ENCODE measurements around the gene GCLC.

The GCLC gene

DNA sequence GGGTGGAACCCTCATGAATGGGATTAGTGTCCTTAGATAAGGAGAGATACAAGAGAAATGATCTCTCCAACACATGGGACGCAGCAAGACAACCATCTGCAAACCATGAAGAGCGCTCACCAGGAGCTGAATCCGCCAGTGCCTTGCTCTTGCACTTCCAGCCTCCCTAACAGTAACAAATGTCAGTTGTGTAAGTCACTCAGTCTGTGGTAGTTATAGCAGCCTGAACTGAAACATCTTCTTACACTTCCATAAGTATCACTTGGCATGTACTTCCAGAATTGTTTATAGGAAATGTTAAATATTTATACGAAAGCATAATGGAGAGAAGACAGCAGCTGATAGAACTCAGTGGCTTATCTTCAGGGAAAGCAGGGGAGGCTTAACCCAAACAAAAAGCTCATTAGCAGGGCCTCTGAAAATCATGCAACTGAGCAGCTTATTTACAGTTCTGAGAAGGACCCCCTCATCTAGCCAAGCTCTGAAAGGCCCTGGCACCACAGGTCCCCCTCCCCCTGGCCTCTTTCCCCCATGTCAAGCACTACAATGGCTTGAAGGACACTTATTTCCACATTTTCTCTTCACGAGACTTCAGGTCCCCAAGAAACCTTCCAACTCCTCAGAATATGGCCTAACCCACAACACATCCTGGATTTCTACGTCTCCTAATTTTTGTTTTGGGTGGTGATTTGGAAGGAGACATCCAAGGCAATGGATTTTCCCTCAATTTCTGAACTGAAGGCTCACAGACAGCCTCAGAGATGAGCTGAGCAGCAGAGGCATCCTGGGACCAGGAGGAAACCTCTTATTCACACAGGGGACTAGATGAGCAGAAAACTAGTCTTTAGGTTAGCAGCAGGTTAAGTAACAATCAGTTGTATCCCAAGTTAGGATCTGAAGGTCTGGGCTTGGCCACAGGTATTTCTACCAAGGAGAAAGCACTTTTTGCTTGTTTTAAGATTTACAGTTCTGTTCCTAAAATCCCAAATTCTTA, 49.1 kb downstream of the GCLC start:
- Histone ChIP-seq H4K20me1 (ENCODE audit: low read depth, low read length) (no peaks in the 10 kb centered on the region), H3K79me2 (ENCODE audit: insufficient read depth, low read length) (no peaks in the 10 kb centered on the region), H3K9me3 (ENCODE audit: insufficient read depth, low read length) (no peaks in the 10 kb centered on the region), H3K4me2 (ENCODE audit: low read depth, low read length, poor library complexity, severe bottlenecking) (no peak overlapping the region), H3K4me3 (ENCODE audit: insufficient read depth, low read length, poor library complexity, severe bottlenecking) (no peak overlapping the region), H3K9ac (ENCODE audit: low read length) (no peak overlapping the region), H3K36me3 (ENCODE audit: low read length) (no peaks in the 10 kb centered on the region), H3K27ac (ENCODE audit: low read depth, low read length) (no peak overlapping the region), H3K27me3 (ENCODE audit: low read length) (no peaks in the 10 kb centered on the region), H3K9me2 (replicated peaks; ENCODE audit: insufficient read depth, low read length) (no peaks in the 10 kb centered on the region), H3F3A (ENCODE audit: insufficient read depth) (no peaks in the 10 kb centered on the region), H2AFZ (ENCODE audit: low read depth, low read length, severe bottlenecking) (no peak overlapping the region)
- TF ChIP-seq, protein P1, sequence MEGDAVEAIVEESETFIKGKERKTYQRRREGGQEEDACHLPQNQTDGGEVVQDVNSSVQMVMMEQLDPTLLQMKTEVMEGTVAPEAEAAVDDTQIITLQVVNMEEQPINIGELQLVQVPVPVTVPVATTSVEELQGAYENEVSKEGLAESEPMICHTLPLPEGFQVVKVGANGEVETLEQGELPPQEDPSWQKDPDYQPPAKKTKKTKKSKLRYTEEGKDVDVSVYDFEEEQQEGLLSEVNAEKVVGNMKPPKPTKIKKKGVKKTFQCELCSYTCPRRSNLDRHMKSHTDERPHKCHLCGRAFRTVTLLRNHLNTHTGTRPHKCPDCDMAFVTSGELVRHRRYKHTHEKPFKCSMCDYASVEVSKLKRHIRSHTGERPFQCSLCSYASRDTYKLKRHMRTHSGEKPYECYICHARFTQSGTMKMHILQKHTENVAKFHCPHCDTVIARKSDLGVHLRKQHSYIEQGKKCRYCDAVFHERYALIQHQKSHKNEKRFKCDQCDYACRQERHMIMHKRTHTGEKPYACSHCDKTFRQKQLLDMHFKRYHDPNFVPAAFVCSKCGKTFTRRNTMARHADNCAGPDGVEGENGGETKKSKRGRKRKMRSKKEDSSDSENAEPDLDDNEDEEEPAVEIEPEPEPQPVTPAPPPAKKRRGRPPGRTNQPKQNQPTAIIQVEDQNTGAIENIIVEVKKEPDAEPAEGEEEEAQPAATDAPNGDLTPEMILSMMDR (IDR thresholded peaks at IDR 0.05; ENCODE audit: insufficient read depth, low read length, poor library complexity, severe bottlenecking), result no peak
- no peak for TF ChIP-seq EZH2phosphoT487 (conservative IDR thresholded peaks at IDR 0.05; ENCODE audit: low read length)

DNA sequence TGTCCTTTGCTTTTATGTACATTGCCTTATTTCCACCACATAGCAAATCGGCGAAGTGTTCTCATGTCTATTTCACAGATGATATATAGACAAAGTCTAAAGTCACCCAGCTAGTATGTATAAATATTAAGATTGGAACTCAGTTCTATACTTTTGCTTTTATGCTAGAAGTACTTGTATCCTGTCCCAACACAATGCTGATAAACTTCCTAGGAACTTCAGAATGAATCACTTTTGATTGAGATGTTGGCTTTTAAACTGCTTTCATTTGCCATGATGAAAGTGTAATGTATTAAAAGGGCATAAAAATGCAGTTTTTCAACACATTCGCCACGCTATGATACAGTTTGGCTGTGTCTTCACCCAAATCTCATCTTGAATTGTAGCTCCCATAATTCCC, 50.8 kb downstream of the GCLC start:
- no peak for TF ChIP-seq EZH2phosphoT487 (conservative IDR thresholded peaks at IDR 0.05; ENCODE audit: low read length)
- TF ChIP-seq, protein P1 (IDR thresholded peaks at IDR 0.05; ENCODE audit: insufficient read depth, low read length, poor library complexity, severe bottlenecking), result no peak
- Histone ChIP-seq H3K79me2 (ENCODE audit: insufficient read depth, low read length) (no peaks in the 10 kb centered on the region), H3K36me3 (ENCODE audit: low read length) (no peaks in the 10 kb centered on the region), H3K27me3 (ENCODE audit: low read length) (no peaks in the 10 kb centered on the region), H3K9me3 (ENCODE audit: insufficient read depth, low read length) (no peaks in the 10 kb centered on the region), H3F3A (ENCODE audit: insufficient read depth) (no peaks in the 10 kb centered on the region), H3K4me2 (ENCODE audit: low read depth, low read length, poor library complexity, severe bottlenecking) (no peak overlapping the region), H3K27ac (ENCODE audit: low read depth, low read length) (no peak overlapping the region), H3K9me2 (replicated peaks; ENCODE audit: insufficient read depth, low read length) (no peaks in the 10 kb centered on the region), H3K4me3 (ENCODE audit: insufficient read depth, low read length, poor library complexity, severe bottlenecking) (no peak overlapping the region), H3K9ac (ENCODE audit: low read length) (no peak overlapping the region), H2AFZ (ENCODE audit: low read depth, low read length, severe bottlenecking) (no peak overlapping the region), H4K20me1 (ENCODE audit: low read depth, low read length) (no peaks in the 10 kb centered on the region)

DNA sequence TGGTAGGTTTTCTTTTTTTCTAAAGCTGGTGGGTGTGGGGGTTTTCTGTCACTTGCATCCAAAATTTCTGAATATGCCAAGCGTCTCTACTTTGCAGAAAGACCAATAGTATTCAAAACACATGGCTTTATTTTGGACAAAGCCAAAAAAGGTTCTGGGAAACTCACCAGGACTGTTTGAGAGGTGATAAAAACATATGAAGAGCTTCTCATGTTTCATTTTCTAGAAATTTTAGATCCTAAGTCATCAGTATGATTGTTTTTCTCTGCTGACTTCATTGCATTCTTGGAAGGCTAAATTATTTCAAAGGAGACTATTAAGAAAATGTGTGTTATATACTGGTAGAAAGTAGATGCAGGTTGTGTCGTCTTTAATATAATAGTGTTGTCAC, 51.3 kb downstream of the GCLC start:
- Histone ChIP-seq H3K9me2 (replicated peaks; ENCODE audit: insufficient read depth, low read length) (no peaks in the 10 kb centered on the region), H3F3A (ENCODE audit: insufficient read depth) (no peaks in the 10 kb centered on the region), H3K36me3 (ENCODE audit: low read length) (no peaks in the 10 kb centered on the region), H3K9ac (ENCODE audit: low read length) (no peak overlapping the region), H4K20me1 (ENCODE audit: low read depth, low read length) (no peaks in the 10 kb centered on the region), H3K9me3 (ENCODE audit: insufficient read depth, low read length) (no peaks in the 10 kb centered on the region), H3K79me2 (ENCODE audit: insufficient read depth, low read length) (no peaks in the 10 kb centered on the region), H3K4me2 (ENCODE audit: low read depth, low read length, poor library complexity, severe bottlenecking) (no peak overlapping the region), H2AFZ (ENCODE audit: low read depth, low read length, severe bottlenecking) (no peak overlapping the region), H3K4me3 (ENCODE audit: insufficient read depth, low read length, poor library complexity, severe bottlenecking) (no peak overlapping the region), H3K27ac (ENCODE audit: low read depth, low read length) (no peak overlapping the region), H3K27me3 (ENCODE audit: low read length) (no peaks in the 10 kb centered on the region)
- no peak for TF ChIP-seq EZH2phosphoT487 (conservative IDR thresholded peaks at IDR 0.05; ENCODE audit: low read length)
- TF ChIP-seq, protein P1 (IDR thresholded peaks at IDR 0.05; ENCODE audit: insufficient read depth, low read length, poor library complexity, severe bottlenecking), result no peak
